ACHN (cell line): Measurements from ENCODE around the gene HEY2.

Experiments
- DNase-seq: peaks from one replicate; pipeline ENCODE4 v3.0.0-alpha.2; 2015
- in situ Hi-C: cut with HindIII; loops from 2 replicates; pipeline ENCODE4 v1.10.0; 2017; ENCODE audit warnings: low sequenced_read_pairs, low pct_ligation_motif_present, low pct_unique_long_range_greater_than_20kb

HEY2 gene

GRCh38 chr6:125807293-125807692 lies 57.9 kb downstream of the HEY2 start:
- DNase-seq, result no peak
- in situ Hi-C loops, result no loop called here

GRCh38 chr6:125808060-125808459 lies 58.6 kb downstream of the HEY2 start:
- DNase-seq, result no peak
- in situ Hi-C loops, result no loop called here

- DNase-seq, result no peak
- in situ Hi-C loops, result no loop called here
These were observed 59.2 kb downstream of the HEY2 start for GRCh38 chr6:125808591-125808990.

GRCh38 chr6:125809570-125810170 lies 60.2 kb downstream of the HEY2 start:
- in situ Hi-C loops, result no loop called here
- DNase-seq, result no peak

GRCh38 chr6:125810445-125810844 lies 61.0 kb downstream of the HEY2 start:
- in situ Hi-C loops, result no loop called here
- DNase-seq, result no peak
